ENCODE measurements around the gene SPATA16.
A peak's percentile ranks its signal among the peaks of the same experiment; 100 is the strongest.

SPATA16 gene

DNA sequence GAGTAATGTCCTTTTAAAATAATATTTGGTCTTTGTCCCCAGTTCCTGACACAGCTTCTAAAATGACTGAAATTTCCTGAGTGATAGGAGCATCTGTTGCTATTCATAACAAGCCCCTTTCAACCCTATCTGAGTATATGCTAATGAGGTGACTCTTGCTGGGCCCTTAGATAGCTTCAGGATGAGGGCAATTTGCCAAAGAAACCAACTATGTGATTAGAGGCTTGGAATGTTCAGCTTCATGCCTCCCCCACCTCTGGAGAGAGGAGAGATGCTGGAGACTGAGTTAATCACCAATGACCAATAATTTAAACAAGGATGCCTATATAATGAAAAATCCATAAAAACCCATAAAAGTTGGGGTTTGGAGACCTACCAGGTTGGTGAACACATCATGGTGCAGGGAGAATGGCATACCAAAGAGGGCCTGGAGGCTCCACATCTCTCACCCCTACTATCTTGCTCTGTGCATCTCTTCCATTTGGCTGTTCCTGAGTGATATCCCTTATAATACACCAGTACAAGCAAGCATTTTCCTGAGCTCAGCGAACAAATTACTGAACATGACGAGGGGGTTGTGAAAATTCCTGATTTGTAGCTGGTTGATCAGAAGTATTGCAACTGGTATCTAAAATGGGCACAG, 201.3 kb downstream of the SPATA16 start:
- DNase-seq (ENCODE audit: low read depth in 2 of 2): peak; percentile 1 to 41
- TF ChIP-seq, protein P1, sequence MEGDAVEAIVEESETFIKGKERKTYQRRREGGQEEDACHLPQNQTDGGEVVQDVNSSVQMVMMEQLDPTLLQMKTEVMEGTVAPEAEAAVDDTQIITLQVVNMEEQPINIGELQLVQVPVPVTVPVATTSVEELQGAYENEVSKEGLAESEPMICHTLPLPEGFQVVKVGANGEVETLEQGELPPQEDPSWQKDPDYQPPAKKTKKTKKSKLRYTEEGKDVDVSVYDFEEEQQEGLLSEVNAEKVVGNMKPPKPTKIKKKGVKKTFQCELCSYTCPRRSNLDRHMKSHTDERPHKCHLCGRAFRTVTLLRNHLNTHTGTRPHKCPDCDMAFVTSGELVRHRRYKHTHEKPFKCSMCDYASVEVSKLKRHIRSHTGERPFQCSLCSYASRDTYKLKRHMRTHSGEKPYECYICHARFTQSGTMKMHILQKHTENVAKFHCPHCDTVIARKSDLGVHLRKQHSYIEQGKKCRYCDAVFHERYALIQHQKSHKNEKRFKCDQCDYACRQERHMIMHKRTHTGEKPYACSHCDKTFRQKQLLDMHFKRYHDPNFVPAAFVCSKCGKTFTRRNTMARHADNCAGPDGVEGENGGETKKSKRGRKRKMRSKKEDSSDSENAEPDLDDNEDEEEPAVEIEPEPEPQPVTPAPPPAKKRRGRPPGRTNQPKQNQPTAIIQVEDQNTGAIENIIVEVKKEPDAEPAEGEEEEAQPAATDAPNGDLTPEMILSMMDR (IDR thresholded peaks at IDR 0.05; ENCODE audit: low read depth, low read length): no peak
- H3K4me3 ChIP-seq (replicated peaks in 1 of 2; ENCODE audit: low read depth in 2 of 2, low read length in 2 of 2): no peak overlapping the region

DNA sequence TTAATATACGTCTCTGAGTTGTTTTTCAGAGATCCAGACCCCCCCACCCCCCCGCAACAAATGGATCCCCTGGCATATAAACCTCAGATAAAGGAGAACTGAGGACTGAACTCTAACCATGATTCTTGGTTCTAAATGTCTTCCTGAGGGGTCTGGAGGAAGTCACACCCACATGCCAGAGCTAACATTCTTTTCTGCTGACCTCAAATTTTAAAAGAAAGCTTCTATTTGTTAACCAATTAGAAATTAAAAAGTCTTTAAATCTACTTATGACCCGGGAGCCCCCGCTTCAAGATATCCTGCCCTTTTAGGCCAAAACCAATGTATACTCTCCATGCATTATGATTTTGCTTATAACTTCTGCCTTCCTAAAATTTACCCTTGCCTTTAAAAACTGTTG, 202.2 kb downstream of the SPATA16 start:
- TF ChIP-seq, protein P1 (IDR thresholded peaks at IDR 0.05; ENCODE audit: low read depth, low read length): no peak
- peak in 1 of 2 donors; percentile 31 for DNase-seq (ENCODE audit: low read depth in 2 of 2)
- H3K4me3 ChIP-seq (replicated peaks in 1 of 2; ENCODE audit: low read depth in 2 of 2, low read length in 2 of 2): no peak overlapping the region

DNA sequence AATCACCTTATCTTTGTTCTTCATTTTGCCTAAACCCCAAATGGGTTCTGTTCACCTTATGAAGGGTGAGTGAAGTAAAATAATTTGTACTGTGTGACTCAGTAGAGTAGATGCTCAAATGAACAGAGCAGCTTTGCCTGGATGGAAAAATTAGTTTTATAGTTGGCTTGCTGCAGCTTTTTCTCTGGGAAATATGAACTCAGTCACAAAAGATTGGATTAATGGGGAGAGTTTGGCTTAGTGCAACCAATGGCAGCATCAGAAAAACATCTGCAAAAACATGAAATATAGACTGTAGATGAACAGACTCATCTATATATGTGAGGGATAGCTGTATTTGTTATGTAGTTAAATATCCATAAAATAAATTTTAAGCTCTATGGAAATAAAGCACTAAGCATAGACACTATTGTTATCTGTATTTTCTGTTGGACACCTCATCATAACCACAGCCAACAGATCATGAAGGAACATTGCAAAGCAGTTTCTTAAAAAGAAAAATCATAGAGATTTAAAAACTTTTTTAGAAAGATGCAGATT, 209.2 kb downstream of the SPATA16 start:
- TF ChIP-seq, protein P1 (IDR thresholded peaks at IDR 0.05; ENCODE audit: low read depth, low read length): no peak
- H3K4me3 ChIP-seq (replicated peaks in 1 of 2; ENCODE audit: low read depth in 2 of 2, low read length in 2 of 2): no peak overlapping the region
- no peak for DNase-seq (ENCODE audit: low read depth in 2 of 2)

DNA sequence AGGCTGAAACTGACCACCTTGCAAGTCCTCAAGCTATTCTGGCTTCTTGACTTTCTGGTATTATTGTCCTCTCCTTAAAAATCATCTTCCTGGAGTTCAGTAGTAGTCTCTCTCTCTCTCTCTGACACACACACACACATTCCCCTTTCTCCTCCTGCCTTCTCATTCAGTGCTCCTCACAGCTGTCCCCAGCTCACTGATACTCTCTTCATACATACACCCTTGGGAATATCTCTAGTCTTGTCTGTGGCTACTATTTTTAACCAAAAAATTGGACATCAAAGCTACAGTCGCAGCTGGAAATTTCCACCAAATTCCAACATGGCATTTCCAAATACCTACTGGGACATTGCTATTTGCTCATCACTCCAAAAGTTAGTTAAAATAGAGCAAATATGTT, 211.6 kb downstream of the SPATA16 start:
- no peak overlapping the region for H3K4me3 ChIP-seq (replicated peaks in 1 of 2; ENCODE audit: low read depth in 2 of 2, low read length in 2 of 2)
- no peak for DNase-seq (ENCODE audit: low read depth in 2 of 2)
- TF ChIP-seq, protein P1 (IDR thresholded peaks at IDR 0.05; ENCODE audit: low read depth, low read length): no peak

DNA sequence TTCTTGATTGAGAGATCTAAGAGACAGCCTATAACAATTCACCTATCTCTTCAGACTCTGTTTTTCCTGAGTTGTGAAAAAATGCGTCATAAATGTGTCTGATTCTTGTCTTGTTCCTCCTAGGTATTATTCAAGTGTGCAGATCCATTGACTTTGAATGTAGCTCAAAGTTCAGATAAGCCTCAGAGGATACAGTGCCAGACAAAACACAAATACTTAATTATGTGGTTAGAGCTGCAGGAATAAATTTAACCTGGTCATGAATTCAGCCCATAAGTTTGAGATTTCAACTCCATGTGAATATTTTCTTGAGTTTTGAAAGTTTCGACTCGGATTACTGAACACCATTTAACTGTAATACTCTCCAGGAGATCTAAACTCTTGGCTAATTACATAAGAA, 216.5 kb downstream of the SPATA16 start:
- TF ChIP-seq, protein P1 (IDR thresholded peaks at IDR 0.05; ENCODE audit: low read depth, low read length): no peak
- DNase-seq (ENCODE audit: low read depth in 2 of 2): no peak

DNA sequence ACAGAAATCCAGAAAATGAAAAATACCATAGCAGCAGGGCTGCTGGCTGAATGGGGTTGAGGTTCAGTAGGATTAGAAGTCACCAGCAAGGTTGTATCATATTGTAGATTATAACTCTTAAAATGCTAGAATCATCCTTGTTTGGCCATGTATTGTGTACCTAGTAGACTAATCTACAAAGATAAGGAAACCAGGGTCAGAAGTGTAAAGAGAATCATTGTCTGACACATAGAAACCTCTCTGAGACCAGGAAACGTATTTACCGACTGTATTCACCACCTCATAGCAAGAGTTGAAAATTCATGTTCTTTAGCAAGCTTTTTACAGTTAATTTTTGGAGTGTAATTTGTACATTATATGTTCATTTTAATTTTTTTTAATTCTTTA, 221.7 kb downstream of the SPATA16 start:
- TF ChIP-seq, protein P1 (IDR thresholded peaks at IDR 0.05; ENCODE audit: low read depth, low read length): no peak
- H3K4me3 ChIP-seq (replicated peaks in 1 of 2; ENCODE audit: low read depth in 2 of 2, low read length in 2 of 2): no peak overlapping the region
- no peak for DNase-seq (ENCODE audit: low read depth in 2 of 2)

More for the DNA sequence above, 216.5 kb downstream of the SPATA16 start:
- H3K4me3 ChIP-seq (replicated peaks in 1 of 2; ENCODE audit: low read depth in 2 of 2, low read length in 2 of 2): no peak overlapping the region
